ENCODE results near the gene TMEM63B. TPM values are rescaled to one million over a fixed set of nuclear protein-coding genes. Genes with fewer than 3 reads are reported as not detected.

TMEM63B gene
- total RNA-seq: 10 to 100 TPM; 11.6 to 13.0 TPM

DNA sequence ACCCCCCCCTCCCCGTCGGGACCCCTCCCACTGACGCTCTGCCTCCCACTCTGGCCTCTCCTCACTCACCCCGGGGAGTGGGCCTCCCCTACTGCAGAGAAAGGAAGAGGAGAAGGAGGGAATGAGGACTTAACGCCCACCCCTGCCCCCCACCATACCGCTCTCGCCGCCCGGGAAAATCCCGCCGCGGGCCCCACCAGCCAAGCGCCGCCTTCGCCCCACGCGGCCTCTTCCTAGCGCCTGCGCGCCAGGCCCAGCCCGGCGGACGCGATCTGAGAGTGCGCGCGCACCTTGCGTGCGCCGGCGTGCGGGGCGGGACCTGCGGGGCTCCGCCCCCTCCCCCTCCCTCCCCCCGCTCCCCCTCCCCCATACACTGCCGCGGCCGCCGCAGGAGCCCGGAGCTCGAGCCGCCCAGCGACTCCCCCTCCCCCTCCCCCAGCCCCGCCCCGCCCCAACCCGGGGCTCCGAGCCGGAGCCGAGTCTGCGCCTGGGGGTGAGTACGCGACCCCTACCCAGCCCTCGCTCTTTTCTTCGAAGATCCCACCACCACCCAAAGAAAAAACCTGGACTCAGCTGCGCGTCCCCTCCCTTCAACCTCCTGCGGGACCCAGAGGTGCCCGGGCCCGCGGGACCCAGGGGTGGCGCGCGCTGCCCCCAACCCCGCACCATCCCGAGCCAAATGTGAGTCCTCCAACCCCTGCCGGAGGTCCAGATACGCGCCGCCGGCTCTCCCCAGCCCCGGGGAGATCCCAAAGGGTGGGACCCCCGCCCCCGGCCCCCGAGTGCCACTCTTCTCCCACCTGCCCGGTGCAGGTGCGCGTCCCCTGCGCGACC lies at the start of gene TMEM63B, which contains the start of gene MRPL14:
TMEM63B (plus strand) TSS at position 369 of the 834 bp plus-strand sequence. CDS start 7,031 bp downstream, outside the sequence.
MRPL14 (minus strand) TSS at position 267 of the 834 bp plus-strand sequence. CDS start 10,841 bp downstream, outside the sequence.
- CTCF ChIA-PET: interaction anchor here (0.7 to 1.3 kb wide), 3 partner anchors 8 to 45 kb away, joined by 3 read pairs; no protein-coding TSS in a partner anchor
- peak within 1 kb of the TSS; percentile 92 for H3K4me3 Mint-ChIP-seq
- H3K4me1 Mint-ChIP-seq (ENCODE audit: low read depth): peaks cover 46% of the 10 kb centered on the region
- peaks cover 2% of the 10 kb centered on the region for H3K36me3 Mint-ChIP-seq
- H3K27ac Mint-ChIP-seq: peak within 1 kb of the TSS; percentile 97
- DNase-seq: peak; percentile 93
- no peaks in the 10 kb centered on the region for H3K9me3 Mint-ChIP-seq
- no peaks in the 10 kb centered on the region for H3K27me3 Mint-ChIP-seq
- intact Hi-C loops (cut with micrococcal nuclease): loop anchor here (1.0 to 5.0 kb wide), 3 partner anchors 95 to 355 kb away; partner anchors contain the start of genes HSP90AB1 and SLC29A1
- POLR2A ChIA-PET: interaction anchor here (0.8 to 1.2 kb wide), 3 partner anchors 11 to 128 kb away, joined by 3 to 5 read pairs (median 3); partner anchors contain the start of gene HSP90AB1

DNA sequence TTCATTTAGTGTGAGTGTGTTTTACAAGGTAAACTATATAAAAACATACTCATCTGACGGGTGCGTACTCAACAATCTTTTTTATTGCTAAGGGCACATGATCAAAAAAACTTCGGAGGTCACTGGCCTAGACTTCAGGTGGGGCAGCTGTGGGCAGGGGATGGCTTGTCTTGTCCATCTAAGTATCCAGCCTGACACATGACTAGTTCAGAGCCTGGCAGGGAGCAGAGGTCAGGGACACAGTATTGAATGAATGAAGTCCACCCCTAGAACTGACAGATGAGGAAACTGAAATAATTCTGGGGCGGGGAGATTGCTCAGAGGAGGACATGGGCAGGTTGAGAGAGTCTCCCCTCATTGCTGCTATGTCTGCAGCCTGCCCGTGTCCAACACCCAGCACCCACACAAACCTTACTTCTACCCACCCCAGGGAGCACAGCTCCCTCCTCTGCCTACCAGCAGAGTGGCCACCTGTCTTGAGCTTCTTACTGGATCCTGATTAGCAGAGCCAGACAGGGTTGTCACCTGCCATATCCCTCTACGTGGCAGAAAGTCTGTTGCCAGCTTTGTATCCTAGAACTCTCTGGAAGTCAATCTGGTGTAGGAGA lies 49.0 kb upstream of the TMEM63B start:
- Mint-ChIP-seq H3K4me1 (ENCODE audit: low read depth) (peaks cover 12% of the 10 kb centered on the region), H3K27ac (no peak overlapping the region), H3K36me3 (no peaks in the 10 kb centered on the region), H3K9me3 (no peaks in the 10 kb centered on the region), H3K4me3 (no peak overlapping the region), H3K27me3 (peaks cover 9% of the 10 kb centered on the region)
- ChIA-PET POLR2A (interaction anchor here (2.0 kb wide), 1 partner anchor 309 kb away, joined by 6 read pairs; the partner anchor contains the start of gene VEGFA), CTCF (interaction anchor here (0.5 to 11.1 kb wide), 36 partner anchors 7 to 473 kb away, joined by 3 to 172 read pairs (median 4); partner anchors contain the start of genes MRPS18A, RSPH9 and VEGFA)
- no peak for DNase-seq
- intact Hi-C loops (cut with micrococcal nuclease): loop anchor here (10.0 kb wide), 1 partner anchor 474 kb away; no protein-coding TSS in a partner anchor

DNA sequence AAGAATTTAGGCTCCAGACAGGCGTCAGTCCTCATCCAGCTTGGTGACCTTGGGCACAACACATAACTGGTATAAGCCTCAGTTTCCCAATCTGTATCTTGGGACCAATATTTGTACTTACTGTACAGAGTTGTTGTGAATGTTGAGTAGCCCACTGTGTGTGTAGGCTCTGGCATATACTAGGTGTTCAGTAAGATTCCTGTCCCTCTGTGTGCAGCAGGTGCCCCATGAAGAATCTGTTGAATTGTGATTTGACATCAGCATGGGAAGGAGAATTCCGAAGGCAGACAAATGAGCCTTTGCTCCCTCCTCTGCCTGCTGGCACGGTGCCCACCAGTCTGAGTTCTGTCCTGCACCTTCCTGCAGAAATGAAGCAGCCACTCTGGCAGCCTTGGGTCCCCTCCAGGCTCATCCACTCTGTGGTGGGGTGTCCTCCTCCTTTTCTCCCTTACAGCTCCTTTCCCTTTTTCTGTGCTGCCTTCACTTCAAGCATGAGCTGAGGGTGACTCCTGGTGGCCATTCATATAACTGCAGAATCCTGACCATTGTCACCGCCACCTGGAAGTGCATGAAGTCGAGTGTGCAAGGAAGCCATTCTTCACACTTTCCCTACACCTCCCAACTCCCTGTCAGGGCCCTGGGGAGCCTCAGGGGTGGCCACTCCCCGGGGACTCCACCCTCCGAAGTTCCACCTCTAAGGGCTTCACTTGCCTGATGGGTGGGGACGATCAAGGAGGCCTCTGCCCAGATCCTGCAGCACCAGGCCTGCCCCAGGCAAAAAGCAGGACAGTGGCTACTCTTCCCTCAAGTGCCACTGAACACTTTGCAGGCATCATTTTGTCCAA lies 48.3 kb upstream of the TMEM63B start:
- intact Hi-C loops (cut with micrococcal nuclease): loop anchor here (1.0 to 10.0 kb wide), 4 partner anchors 310 to 474 kb away; no protein-coding TSS in a partner anchor
- peaks cover 7% of the 10 kb centered on the region for H3K4me1 Mint-ChIP-seq (ENCODE audit: low read depth)
- no peak overlapping the region for H3K4me3 Mint-ChIP-seq
- ChIA-PET POLR2A (interaction anchor here (2.0 kb wide), 1 partner anchor 309 kb away, joined by 6 read pairs; the partner anchor contains the start of gene VEGFA), CTCF (interaction anchor here (0.5 to 11.1 kb wide), 40 partner anchors 8 to 518 kb away, joined by 3 to 172 read pairs (median 4); partner anchors contain the start of genes MRPS18A, RSPH9 and VEGFA)
- H3K9me3 Mint-ChIP-seq: no peaks in the 10 kb centered on the region
- no peak overlapping the region for H3K27ac Mint-ChIP-seq
- peak; percentile 80 for DNase-seq
- peaks cover 9% of the 10 kb centered on the region for H3K27me3 Mint-ChIP-seq
- H3K36me3 Mint-ChIP-seq: no peaks in the 10 kb centered on the region

DNA sequence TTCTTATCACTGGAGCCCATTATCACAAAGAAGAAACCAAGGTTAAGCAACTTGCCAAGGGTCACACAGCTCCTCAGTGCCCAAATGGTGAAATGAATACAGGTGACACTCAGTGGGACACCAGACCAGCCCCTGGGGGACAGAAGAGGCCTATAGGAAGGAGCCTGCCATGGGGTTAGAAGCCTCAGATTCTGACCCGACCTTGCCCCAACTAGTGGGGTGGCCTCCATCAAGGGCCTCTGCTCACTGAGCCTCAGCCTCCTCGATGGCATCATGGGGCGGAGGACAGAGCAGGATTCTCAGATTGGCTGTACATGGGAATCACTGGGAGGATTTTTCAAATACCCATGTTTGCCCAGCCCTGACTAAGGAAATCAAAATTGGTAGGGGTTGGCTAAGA lies 47.7 kb upstream of the TMEM63B start:
- H3K27ac Mint-ChIP-seq: no peak overlapping the region
- H3K4me1 Mint-ChIP-seq (ENCODE audit: low read depth): peaks cover under 1% of the 10 kb centered on the region
- intact Hi-C loops (cut with micrococcal nuclease): loop anchor here (1.0 to 10.0 kb wide), 4 partner anchors 310 to 475 kb away; no protein-coding TSS in a partner anchor
- no peaks in the 10 kb centered on the region for H3K36me3 Mint-ChIP-seq
- DNase-seq: no peak
- H3K9me3 Mint-ChIP-seq: no peaks in the 10 kb centered on the region
- CTCF ChIA-PET: interaction anchor here (0.7 to 11.1 kb wide), 29 partner anchors 10 to 519 kb away, joined by 3 to 172 read pairs (median 5); partner anchors contain the start of genes MRPS18A, RSPH9 and VEGFA
- no peak overlapping the region for H3K4me3 Mint-ChIP-seq
- H3K27me3 Mint-ChIP-seq: peaks cover 7% of the 10 kb centered on the region
- POLR2A ChIA-PET: interaction anchor here (2.0 kb wide), 1 partner anchor 310 kb away, joined by 6 read pairs; the partner anchor contains the start of gene VEGFA

DNA sequence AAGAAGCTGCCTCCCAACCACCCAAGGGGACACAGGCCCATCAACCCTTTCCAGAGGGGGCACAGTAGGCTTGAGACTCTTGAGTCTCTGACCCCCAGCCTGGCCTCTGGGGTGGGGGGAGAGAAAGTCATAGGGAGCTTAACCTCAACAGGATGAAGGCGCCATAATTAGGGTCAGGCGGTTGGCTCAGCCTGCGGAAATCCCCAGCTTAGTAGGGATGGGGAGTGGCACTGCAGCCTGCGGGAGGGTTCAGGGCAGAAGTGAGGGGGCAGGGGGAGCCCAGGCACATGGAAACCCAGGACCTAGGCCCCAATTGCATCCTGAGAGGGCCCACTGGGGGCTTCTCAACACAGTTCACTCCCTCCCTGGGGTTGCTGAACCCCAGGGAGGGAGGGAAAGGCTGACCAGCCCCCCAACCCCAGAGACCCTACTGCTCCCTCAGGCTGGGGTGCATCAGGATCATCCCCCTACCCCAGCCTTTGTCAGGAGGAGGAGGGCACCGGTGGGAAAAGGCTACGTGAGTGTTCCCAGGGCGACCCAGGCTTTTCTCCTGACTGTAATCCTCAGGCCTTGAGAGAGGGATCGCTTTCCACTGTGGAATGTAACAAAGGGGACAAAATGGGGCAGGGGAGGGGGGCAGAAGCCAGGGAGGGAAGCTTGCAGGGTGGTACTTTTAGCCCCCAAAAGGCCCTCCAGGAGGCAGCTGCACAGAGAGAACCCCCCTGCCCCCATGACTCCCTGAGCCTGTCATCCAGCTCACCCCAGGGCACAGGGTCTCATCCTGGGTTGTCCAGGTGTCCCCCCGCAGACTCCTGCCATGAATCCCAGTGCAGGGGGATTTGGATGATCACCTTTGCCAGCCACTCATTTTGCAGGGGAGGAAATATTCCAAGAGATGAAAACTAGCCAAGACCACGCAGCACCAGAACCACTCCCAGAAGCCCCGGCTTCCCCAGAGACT lies 46.5 kb upstream of the TMEM63B start:
- H3K27me3 Mint-ChIP-seq: peaks cover 7% of the 10 kb centered on the region
- intact Hi-C loops (cut with micrococcal nuclease): no loop called here
- H3K27ac Mint-ChIP-seq: no peak overlapping the region
- POLR2A ChIA-PET: no interaction called here
- H3K4me1 Mint-ChIP-seq (ENCODE audit: low read depth): no peaks in the 10 kb centered on the region
- CTCF ChIA-PET: interaction anchor here (0.6 to 11.1 kb wide), 7 partner anchors 15 to 473 kb away, joined by 3 to 172 read pairs (median 15); partner anchors contain the start of gene VEGFA
- no peak overlapping the region for H3K4me3 Mint-ChIP-seq
- no peak for DNase-seq
- H3K36me3 Mint-ChIP-seq: no peaks in the 10 kb centered on the region
- no peaks in the 10 kb centered on the region for H3K9me3 Mint-ChIP-seq

DNA sequence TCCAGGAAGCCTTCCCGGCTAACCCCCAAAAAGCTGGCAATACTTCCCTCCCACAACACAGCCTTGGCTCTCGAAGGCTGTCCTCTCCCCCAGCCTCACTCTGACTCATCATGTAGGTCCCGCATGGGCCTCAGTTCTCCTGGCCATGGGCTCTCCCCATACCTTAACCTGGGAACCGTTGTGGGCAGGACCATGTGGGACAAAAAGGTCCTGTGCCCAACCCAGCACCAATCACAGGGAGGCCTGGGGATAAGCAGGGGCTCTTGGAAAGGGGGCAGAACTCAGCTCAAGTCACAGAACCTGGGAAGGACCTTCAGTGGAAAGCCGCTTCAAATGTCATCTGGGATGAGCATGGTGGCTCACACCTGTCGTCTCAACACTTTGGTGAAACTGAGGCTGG lies 45.6 kb upstream of the TMEM63B start:
- ChIA-PET POLR2A (interaction anchor here (0.6 kb wide), 1 partner anchor 33 kb away, joined by 4 read pairs; no protein-coding TSS in a partner anchor), CTCF (interaction anchor here (4.1 to 11.1 kb wide), 3 partner anchors 308 to 359 kb away, joined by 38 to 172 read pairs (median 55); partner anchors contain the start of gene VEGFA)
- Mint-ChIP-seq H3K9me3 (no peaks in the 10 kb centered on the region), H3K27ac (no peak overlapping the region), H3K27me3 (peaks cover 5% of the 10 kb centered on the region), H3K36me3 (no peaks in the 10 kb centered on the region), H3K4me3 (no peak overlapping the region), H3K4me1 (ENCODE audit: low read depth) (no peaks in the 10 kb centered on the region)
- no peak for DNase-seq
- intact Hi-C loops (cut with micrococcal nuclease): no loop called here

DNA sequence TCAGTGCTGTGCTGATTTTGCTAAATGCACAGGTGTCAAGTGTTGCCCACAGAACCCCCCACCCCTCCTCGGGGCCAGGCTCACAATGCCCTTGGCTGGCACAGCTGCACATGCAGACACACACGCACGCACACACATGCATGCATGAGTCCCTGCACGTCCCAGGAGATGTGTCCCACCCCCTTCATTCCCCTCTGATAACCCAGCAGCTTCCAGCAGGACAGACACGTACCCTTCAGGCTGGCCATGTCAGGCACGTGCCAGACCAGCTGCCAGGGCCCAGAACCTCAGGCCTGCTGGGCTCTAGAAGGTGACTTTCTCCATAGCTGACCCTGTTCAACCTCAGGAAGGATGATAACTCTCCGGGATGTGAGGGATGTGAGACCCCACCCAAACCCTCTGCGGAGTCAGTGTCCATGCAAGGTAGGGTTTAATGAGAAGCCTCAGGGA lies 44.5 kb upstream of the TMEM63B start:
- ChIA-PET CTCF (interaction anchor here (0.5 to 1.5 kb wide), 4 partner anchors 8 to 475 kb away, joined by 3 read pairs; no protein-coding TSS in a partner anchor), POLR2A (no interaction called here)
- H3K36me3 Mint-ChIP-seq: no peaks in the 10 kb centered on the region
- H3K9me3 Mint-ChIP-seq: no peaks in the 10 kb centered on the region
- no peak overlapping the region for H3K4me3 Mint-ChIP-seq
- DNase-seq: no peak
- H3K4me1 Mint-ChIP-seq (ENCODE audit: low read depth): no peaks in the 10 kb centered on the region
- peaks cover 3% of the 10 kb centered on the region for H3K27me3 Mint-ChIP-seq
- no peak overlapping the region for H3K27ac Mint-ChIP-seq
- intact Hi-C loops (cut with micrococcal nuclease): no loop called here

DNA sequence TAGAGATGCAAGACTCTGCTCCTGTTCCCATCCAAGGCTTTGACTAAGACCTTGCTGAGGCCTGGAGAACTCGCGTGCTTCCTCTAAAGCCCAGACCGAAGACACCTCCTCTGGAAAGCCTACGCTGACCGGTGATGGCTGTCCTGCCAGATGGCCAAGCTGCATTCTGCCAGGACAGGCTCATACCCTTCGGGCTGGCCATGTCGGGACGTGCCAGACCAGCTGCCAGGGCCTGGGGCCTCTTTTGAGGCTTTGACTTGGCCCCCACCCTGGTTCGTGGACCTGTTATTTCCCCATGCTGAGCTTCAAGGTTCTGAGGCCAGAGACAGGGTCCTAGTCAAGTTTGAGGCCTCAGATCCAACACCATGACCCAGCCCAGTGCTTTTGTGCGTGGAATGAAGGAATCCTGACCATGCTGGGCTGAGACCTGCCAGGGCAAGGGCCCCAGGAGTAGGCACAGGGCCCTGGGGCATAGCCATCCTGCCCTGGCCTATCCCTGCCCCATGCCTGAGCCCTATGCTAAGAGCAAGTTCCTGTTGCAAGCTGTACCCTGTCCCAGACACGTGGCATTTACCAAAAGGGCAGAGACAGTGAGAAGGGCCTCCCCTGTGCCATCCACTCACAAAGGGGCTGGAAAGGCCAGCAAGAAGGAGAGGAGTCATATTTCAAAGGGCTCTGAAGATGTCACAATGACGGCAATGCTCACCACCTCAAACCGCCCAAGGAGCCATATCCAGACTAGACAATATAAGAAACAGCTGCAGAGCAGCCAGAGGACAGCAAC lies 42.9 kb upstream of the TMEM63B start:
- DNase-seq: no peak
- intact Hi-C loops (cut with micrococcal nuclease): no loop called here
- no peaks in the 10 kb centered on the region for H3K36me3 Mint-ChIP-seq
- no peak overlapping the region for H3K27ac Mint-ChIP-seq
- POLR2A ChIA-PET: no interaction called here
- no peaks in the 10 kb centered on the region for H3K4me1 Mint-ChIP-seq (ENCODE audit: low read depth)
- no peaks in the 10 kb centered on the region for H3K9me3 Mint-ChIP-seq
- H3K4me3 Mint-ChIP-seq: no peak overlapping the region
- no peaks in the 10 kb centered on the region for H3K27me3 Mint-ChIP-seq
- CTCF ChIA-PET: interaction anchor here (1.1 to 2.0 kb wide), 4 partner anchors 10 to 315 kb away, joined by 3 to 11 read pairs (median 8); partner anchors contain the start of gene VEGFA

DNA sequence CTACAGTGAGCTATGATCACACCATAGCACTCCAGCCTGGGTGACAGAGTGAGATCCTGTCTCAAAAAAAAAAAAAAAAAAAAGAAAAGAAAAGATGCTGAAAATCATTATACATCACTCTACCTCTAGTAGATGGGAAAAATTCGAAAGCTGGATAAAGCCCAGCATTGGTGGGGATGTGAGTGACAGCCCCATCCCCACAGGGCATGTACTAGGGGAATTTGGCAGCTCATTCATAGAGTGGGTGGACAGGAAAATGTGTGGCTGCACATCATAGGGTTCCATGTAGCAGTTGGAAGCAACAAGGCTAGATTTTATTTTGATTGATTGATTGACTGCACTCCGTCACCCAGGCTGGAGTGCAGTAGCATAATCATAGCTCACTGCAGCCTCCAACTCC lies 42.1 kb upstream of the TMEM63B start:
- H3K9me3 Mint-ChIP-seq: no peaks in the 10 kb centered on the region
- no peaks in the 10 kb centered on the region for H3K27me3 Mint-ChIP-seq
- H3K36me3 Mint-ChIP-seq: no peaks in the 10 kb centered on the region
- no peak for DNase-seq
- intact Hi-C loops (cut with micrococcal nuclease): no loop called here
- no peaks in the 10 kb centered on the region for H3K4me1 Mint-ChIP-seq (ENCODE audit: low read depth)
- H3K4me3 Mint-ChIP-seq: no peak overlapping the region
- ChIA-PET POLR2A (interaction anchor here (1.0 kb wide), 1 partner anchor 315 kb away, joined by 3 read pairs; the partner anchor contains the start of gene VEGFA), CTCF (interaction anchor here (0.6 to 2.0 kb wide), 7 partner anchors 11 to 620 kb away, joined by 3 to 11 read pairs (median 7); partner anchors contain the start of gene VEGFA)
- H3K27ac Mint-ChIP-seq: no peak overlapping the region
